Nephron progenitor cell (in vitro differentiated cells): ENCODE results near the gene SLC4A5.

Experiments used
- DNase-seq: peaks from one replicate; pipeline ENCODE4 v3.0.0; 2021
- H3K27ac Mint-ChIP-seq: 2 replicates; pipeline ENCODE4 v1.8.0; 2021; ENCODE audit warnings: mild to moderate bottlenecking, moderate library complexity, mixed read lengths
- H3K27me3 Mint-ChIP-seq: 2 replicates; pipeline ENCODE4 v1.8.0; 2021; ENCODE audit warnings: mild to moderate bottlenecking, low read depth, mixed read lengths; ENCODE audit not compliant: poor library complexity
- H3K36me3 Mint-ChIP-seq: 2 replicates; pipeline ENCODE4 v1.8.0; 2021; ENCODE audit warnings: low read depth, mixed read lengths
- H3K4me1 Mint-ChIP-seq: 2 replicates; pipeline ENCODE4 v1.8.0; 2021; ENCODE audit warnings: mixed read lengths
- H3K4me3 Mint-ChIP-seq: 2 replicates; pipeline ENCODE4 v1.8.0; 2021; ENCODE audit warnings: mild to moderate bottlenecking, moderate library complexity, mixed read lengths
- H3K9me3 Mint-ChIP-seq: 2 replicates; pipeline ENCODE4 v1.8.0; 2021; ENCODE audit warnings: mild to moderate bottlenecking, moderate library complexity, mixed read lengths
- CTCF ChIP-seq: fragments of 200-600 bp; sonication (generic); IDR thresholded peaks from 2 replicates; pipeline ENCODE4 v1.5.0; 2021; ENCODE audit warnings: antibody characterized with exemption

Gene SLC4A5

GRCh38 chr2:74259733-74260132 is 83.5 kb downstream of the SLC4A5 start:
- no peak overlapping the region for H3K4me3 Mint-ChIP-seq
- no peak overlapping the region for H3K27ac Mint-ChIP-seq
- H3K36me3 Mint-ChIP-seq, result peaks cover 5% of the 10 kb centered on the region
- peaks cover 15% of the 10 kb centered on the region for H3K27me3 Mint-ChIP-seq
- no peaks in the 10 kb centered on the region for H3K9me3 Mint-ChIP-seq
- H3K4me1 Mint-ChIP-seq, result peaks cover 41% of the 10 kb centered on the region
- TF ChIP-seq CTCF, result no peak
- DNase-seq, result no peak

GRCh38 chr2:74259191-74259590 is 84.0 kb downstream of the SLC4A5 start:
- Mint-ChIP-seq H3K27ac (no peak overlapping the region), H3K9me3 (no peaks in the 10 kb centered on the region), H3K4me1 (peaks cover 46% of the 10 kb centered on the region), H3K4me3 (no peak overlapping the region), H3K27me3 (peaks cover 9% of the 10 kb centered on the region), H3K36me3 (peaks cover 9% of the 10 kb centered on the region)
- no peak for DNase-seq
- no peak for TF ChIP-seq CTCF

- Mint-ChIP-seq H3K27me3 (peaks cover 14% of the 10 kb centered on the region), H3K27ac (peak overlapping the region; percentile 69), H3K4me3 (no peak overlapping the region), H3K4me1 (peaks cover 35% of the 10 kb centered on the region), H3K36me3 (peaks cover 12% of the 10 kb centered on the region), H3K9me3 (no peaks in the 10 kb centered on the region)
- no peak for TF ChIP-seq CTCF
- DNase-seq, result no peak
Observed at GRCh38 chr2:74255660-74256213, 87.5 kb downstream of the SLC4A5 start.

GRCh38 chr2:74253971-74254310 is 89.3 kb downstream of the SLC4A5 start:
- peaks cover 12% of the 10 kb centered on the region for H3K36me3 Mint-ChIP-seq
- no peaks in the 10 kb centered on the region for H3K9me3 Mint-ChIP-seq
- H3K27ac Mint-ChIP-seq, result no peak overlapping the region
- H3K27me3 Mint-ChIP-seq, result peaks cover 12% of the 10 kb centered on the region
- TF ChIP-seq CTCF, result no peak
- DNase-seq, result no peak
- peaks cover 21% of the 10 kb centered on the region for H3K4me1 Mint-ChIP-seq
- H3K4me3 Mint-ChIP-seq, result no peak overlapping the region

- DNase-seq, result no peak
- peaks cover 21% of the 10 kb centered on the region for H3K4me1 Mint-ChIP-seq
- H3K36me3 Mint-ChIP-seq, result peaks cover 12% of the 10 kb centered on the region
- no peak for TF ChIP-seq CTCF
- H3K27me3 Mint-ChIP-seq, result peaks cover 14% of the 10 kb centered on the region
- no peaks in the 10 kb centered on the region for H3K9me3 Mint-ChIP-seq
- H3K4me3 Mint-ChIP-seq, result no peak overlapping the region
- H3K27ac Mint-ChIP-seq, result no peak overlapping the region
Observed at GRCh38 chr2:74253306-74253970, 89.8 kb downstream of the SLC4A5 start.

GRCh38 chr2:74252862-74253261 is 90.4 kb downstream of the SLC4A5 start:
- DNase-seq, result no peak
- Mint-ChIP-seq H3K36me3 (peaks cover 12% of the 10 kb centered on the region), H3K27me3 (peaks cover 16% of the 10 kb centered on the region), H3K27ac (no peak overlapping the region), H3K4me3 (no peak overlapping the region), H3K9me3 (no peaks in the 10 kb centered on the region), H3K4me1 (peaks cover 21% of the 10 kb centered on the region)
- no peak for TF ChIP-seq CTCF
